HG03025 (cell line): ENCODE results near the gene KBTBD12.
"Not testable (repeated sequence)": the region's sequence is repeated elsewhere in the genome, so short reads cannot be mapped to it uniquely, and the experiment has no call there.

ENCODE experiments used
- ATAC-seq: cut with Tn5 transposase; IDR thresholded peaks from one replicate; pipeline ENCODE4 v1.9.1; 2021; ENCODE audit warnings: mild to moderate bottlenecking, moderate library complexity; ENCODE audit not compliant: unreplicated experiment, low FRiP score

The KBTBD12 gene

GRCh38 chr3:127903611-127904375 lies 11.2 kb upstream of the KBTBD12 start:
- no peak for ATAC-seq

GRCh38 chr3:127905556-127905955 lies 9.5 kb upstream of the KBTBD12 start:
- no peak for ATAC-seq

- not testable (repeated sequence) for ATAC-seq
These were observed 8.4 kb upstream of the KBTBD12 start for GRCh38 chr3:127906653-127907052.

GRCh38 chr3:127908202-127908601 lies 6.8 kb upstream of the KBTBD12 start:
- no peak for ATAC-seq

GRCh38 chr3:127908951-127909350 lies 6.1 kb upstream of the KBTBD12 start:
- no peak for ATAC-seq

GRCh38 chr3:127909646-127910045 lies 5.4 kb upstream of the KBTBD12 start:
- no peak for ATAC-seq

- no peak for ATAC-seq
These were observed 3.6 kb upstream of the KBTBD12 start for GRCh38 chr3:127911421-127911931.

GRCh38 chr3:127913841-127914240 lies 1.2 kb upstream of the KBTBD12 start:
- not testable (repeated sequence) for ATAC-seq

- ATAC-seq, result no peak
These were observed 448 bp upstream of the KBTBD12 start for GRCh38 chr3:127914584-127914983.

GRCh38 chr3:127915937-127916493 lies 983 bp downstream of the KBTBD12 start:
- ATAC-seq, result no peak

- ATAC-seq, result no peak
These were observed 5.7 kb downstream of the KBTBD12 start for GRCh38 chr3:127920738-127921137.

GRCh38 chr3:127923611-127924010 lies 8.6 kb downstream of the KBTBD12 start:
- no peak for ATAC-seq

GRCh38 chr3:127925384-127925783 lies 10.4 kb downstream of the KBTBD12 start:
- ATAC-seq, result no peak

GRCh38 chr3:127927829-127928604 lies 13.0 kb downstream of the KBTBD12 start:
- no peak for ATAC-seq

GRCh38 chr3:127929818-127930413 lies 14.9 kb downstream of the KBTBD12 start:
- no peak for ATAC-seq

- no peak for ATAC-seq
These were observed 18.4 kb downstream of the KBTBD12 start for GRCh38 chr3:127933396-127933795.

GRCh38 chr3:127938800-127939199 lies 23.8 kb downstream of the KBTBD12 start:
- ATAC-seq, result no peak

GRCh38 chr3:127940116-127940515 lies 25.1 kb downstream of the KBTBD12 start:
- ATAC-seq, result no peak

- ATAC-seq, result no peak
These were observed 27.6 kb downstream of the KBTBD12 start for GRCh38 chr3:127942613-127943012.

- no peak for ATAC-seq
These were observed 33.2 kb downstream of the KBTBD12 start for GRCh38 chr3:127948211-127948610.
